Liver (tissue), 9 donors: Measurements from ENCODE around the gene KMT2A. TPM values are rescaled to one million over a fixed set of nuclear protein-coding genes. Genes with fewer than 3 reads are reported as not detected.

Experiments used
- DNase-seq: peaks from one replicate; pipeline ENCODE4 v3.0.0-alpha.2; 2017; ENCODE audit warnings: low spot score
- H3K27ac ChIP-seq, 2 donors: one replicate each; pipeline ENCODE4 v1.7.0; 2013; ENCODE audit warnings: inconsistent platforms in 2 of 2, low read length in 2 of 2, control low read depth in 1 of 2, low read depth in 1 of 2, mild to moderate bottlenecking in 1 of 2
- H3K27me3 ChIP-seq, 4 donors: one replicate each; pipeline versions ENCODE4 v1.6.1 to v1.7.0; 2013; ENCODE audit warnings: low read length in 3 of 4, inconsistent platforms in 1 of 4, mild to moderate bottlenecking in 1 of 4, moderate library complexity in 1 of 4; ENCODE audit not compliant: control insufficient read depth in 4 of 4, insufficient read depth in 4 of 4
- H3K36me3 ChIP-seq, 4 donors: one replicate each; pipeline versions ENCODE4 v1.6.1 to v1.7.0; 2013; ENCODE audit warnings: low read length in 3 of 4, mild to moderate bottlenecking in 3 of 4, low read depth in 1 of 4, moderate library complexity in 1 of 4; ENCODE audit not compliant: control insufficient read depth in 4 of 4, insufficient read depth in 3 of 4
- H3K4me1 ChIP-seq, 4 donors: one replicate each; pipeline versions ENCODE4 v1.6.1 to v1.7.0; 2013; ENCODE audit warnings: low read length in 3 of 4, mild to moderate bottlenecking in 3 of 4, moderate library complexity in 1 of 4; ENCODE audit not compliant: control insufficient read depth in 4 of 4, insufficient read depth in 4 of 4
- H3K4me3 ChIP-seq, 3 donors: one replicate each; pipeline versions ENCODE4 v1.6.1 to v1.7.0; 2013; ENCODE audit warnings: low read length in 3 of 3, control low read depth in 1 of 3, low read depth in 1 of 3, mild to moderate bottlenecking in 1 of 3
- H3K9ac ChIP-seq, 2 donors: one replicate each; pipeline ENCODE4 v1.7.0; 2013; ENCODE audit warnings: low read length in 2 of 2, mild to moderate bottlenecking in 2 of 2, moderate library complexity in 2 of 2, control low read depth in 1 of 2, low read depth in 1 of 2
- H3K9me3 ChIP-seq, 4 donors: one replicate each; pipeline versions ENCODE4 v1.6.1 to v1.7.0; 2013; ENCODE audit warnings: low read length in 3 of 4; ENCODE audit not compliant: control insufficient read depth in 4 of 4
- ATF3 ChIP-seq: IDR thresholded peaks from 2 replicates; pipeline ENCODE4 v1.6.1; 2016; ENCODE audit warnings: antibody characterized with exemption
- CTCF ChIP-seq: fragments of 150-350 bp; IDR thresholded peaks from 2 replicates; pipeline ENCODE4 v1.5.1; 2017; ENCODE audit warnings: improper control_type of control experiment, low read depth, low read length; ENCODE audit not compliant: missing input control
- FOXA1 ChIP-seq: IDR thresholded peaks from 2 replicates; pipeline ENCODE4 v1.6.1; 2016; ENCODE audit warnings: antibody characterized with exemption
- FOXA2 ChIP-seq: IDR thresholded peaks from 2 replicates; pipeline ENCODE4 v1.6.1; 2016; ENCODE audit warnings: antibody characterized with exemption
- GABPA ChIP-seq, 2 donors: IDR thresholded peaks in 1 of 2; conservative IDR thresholded peaks in 1 of 2; 2 replicates each; pipeline ENCODE4 v1.6.1; 2016; ENCODE audit warnings: antibody characterized with exemption in 2 of 2, mild to moderate bottlenecking in 1 of 2, moderate library complexity in 1 of 2
- HNF4A ChIP-seq, 2 donors: conservative IDR thresholded peaks; 2 replicates each; pipeline ENCODE4 v1.6.1; 2016; ENCODE audit warnings: antibody characterized with exemption in 2 of 2, mild to moderate bottlenecking in 2 of 2
- HNF4G ChIP-seq: IDR thresholded peaks from 2 replicates; pipeline ENCODE4 v1.6.1; 2016; ENCODE audit warnings: antibody characterized with exemption
- REST ChIP-seq: IDR thresholded peaks from 2 replicates; pipeline ENCODE4 v1.6.1; 2016; ENCODE audit warnings: antibody characterized with exemption, mild to moderate bottlenecking
- TAF1 ChIP-seq: conservative IDR thresholded peaks from 2 replicates; pipeline ENCODE4 v1.6.1; 2016; ENCODE audit warnings: antibody characterized with exemption, mild to moderate bottlenecking
- ZBTB33 ChIP-seq: IDR thresholded peaks from 2 replicates; pipeline ENCODE4 v1.6.1; 2016; ENCODE audit warnings: antibody characterized with exemption
- WGBS: extraction: QIAGEN DNeasy Blood & Tissue Kit; methylation state at CpG from one replicate; pipeline ENCODE4 v1.1.7; 2013; 5-methylcytosine and 5-hydroxymethylcytosine counted together
- polyA plus RNA-seq, 2 donors: library from polyadenylated mRNA; stranded (reverse) in 1 of 2; unstranded in 1 of 2; fragments of 200-250 nt in 1 of 2; fragments of >200 nt in 1 of 2; fragmentation: Nextera tagmentation in 1 of 2; extraction: Ambion mirVana in 1 of 2; gene quantifications; one replicate each; pipeline versions ENCODE4 v1.2.1 to v1.2.3, GENCODE V29; 2013 to 2015
- total RNA-seq, 2 donors: library from RNA; depleted of rRNA; stranded (reverse); fragments of >200 nt; gene quantifications; one replicate each; pipeline ENCODE4 v1.2.3, GENCODE V29; 2014
- donor health status: healthy.
- donor health status: healthy.
- donor health status: healthy.
- donor health status: healthy.
- donor health status: healthy.

Gene KMT2A
- total and polyA plus RNA-seq, 4 donors, result 4.3 to 27.9 (median 12.9) TPM

- no peak overlapping the region for H3K27ac ChIP-seq
- no peak overlapping the region for H3K9ac ChIP-seq
- H3K4me3 ChIP-seq, result no peak overlapping the region
- H3K27me3 ChIP-seq, result no peaks in the 10 kb centered on the region
- H3K9me3 ChIP-seq, result no peaks in the 10 kb centered on the region
- H3K4me1 ChIP-seq, result no peaks in the 10 kb centered on the region
- WGBS, result 86% methylated on average over 7 of the region's 7 CpGs
- DNase-seq, result no peak
- peaks cover 2 to 27% (median 25%) of the 10 kb centered on the region in 4 donors for H3K36me3 ChIP-seq
- TF ChIP-seq CTCF, result no peak
- no peak for TF ChIP-seq TAF1
- TF ChIP-seq REST, result no peak
- no peak for TF ChIP-seq GABPA (IDR thresholded peaks at IDR 0.05 in 1 of 2, conservative IDR thresholded peaks at IDR 0.05 in 1 of 2)
- TF ChIP-seq ATF3, result no peak
Measured at GRCh38 chr11:118410055-118410745, 26.1 kb upstream of the KMT2A start.

- DNase-seq, result no peak
- H3K9ac ChIP-seq, result no peak overlapping the region
- no peak overlapping the region for H3K27ac ChIP-seq
- H3K27me3 ChIP-seq, result no peaks in the 10 kb centered on the region
- peaks cover 2 to 24% (median 18%) of the 10 kb centered on the region in 4 donors for H3K36me3 ChIP-seq
- 76% methylated on average over 4 of the region's 4 CpGs for WGBS
- H3K4me3 ChIP-seq, result no peak overlapping the region
- H3K4me1 ChIP-seq, result no peaks in the 10 kb centered on the region
- TF ChIP-seq HNF4G (no peak), HNF4A (conservative IDR thresholded peaks at IDR 0.05) (no peak), FOXA1 (no peak), TAF1 (no peak), ZBTB33 (no peak), FOXA2 (no peak)
- no peaks in the 10 kb centered on the region for H3K9me3 ChIP-seq
Measured at GRCh38 chr11:118411530-118411929, 24.8 kb upstream of the KMT2A start.
